MM.1S (cell line): Measurements from ENCODE around the gene CFAP65.

Experiments used
- EZH2phosphoT487 ChIP-seq: fragments of 300-600 bp; sonication (generic); IDR thresholded peaks from 2 replicates; pipeline ENCODE4 v1.6.1; 2018; ENCODE audit warnings: antibody characterized with exemption, low read length
- TF ChIP-seq, protein P1 (sequence below): fragments of 300-600 bp; sonication (generic); IDR thresholded peaks from 2 replicates; pipeline ENCODE4 v1.5.1; 2016; ENCODE audit warnings: antibody characterized with exemption, low read length, mixed read lengths

DNA sequence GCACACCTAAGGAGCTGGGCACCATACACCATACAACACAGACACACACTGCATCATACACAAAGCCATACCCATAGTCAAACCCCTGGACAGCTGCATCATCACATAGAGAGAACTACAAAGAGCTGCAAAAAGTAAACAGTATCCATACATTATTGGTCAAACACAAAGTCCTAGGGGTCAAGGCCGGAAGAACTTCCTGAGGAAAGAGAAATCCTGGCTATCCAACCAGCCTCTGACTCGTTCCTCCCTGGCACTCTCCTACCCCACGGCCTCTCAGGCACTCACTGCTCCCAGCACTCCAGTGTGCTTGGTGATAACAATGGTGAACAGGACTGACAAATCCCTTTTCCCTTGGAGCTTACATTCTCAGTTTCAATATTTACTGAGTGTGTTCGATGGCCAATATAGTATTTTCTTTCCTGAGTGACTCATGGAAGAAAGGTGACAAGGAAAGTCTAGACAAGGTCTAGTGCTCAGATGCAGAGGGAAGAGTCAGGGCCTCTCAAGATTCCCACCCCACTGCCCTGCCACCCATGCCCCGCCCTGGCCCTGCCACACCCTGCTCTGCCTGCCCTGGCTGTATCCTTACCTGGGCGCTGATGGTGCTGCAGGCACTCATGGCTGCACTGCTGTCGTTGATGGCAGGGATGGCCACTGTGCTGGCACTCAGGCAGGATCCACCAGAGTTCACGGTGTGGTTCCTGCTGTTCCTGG is 3.4 kb downstream of the CFAP65 start:
- TF ChIP-seq, protein P1, sequence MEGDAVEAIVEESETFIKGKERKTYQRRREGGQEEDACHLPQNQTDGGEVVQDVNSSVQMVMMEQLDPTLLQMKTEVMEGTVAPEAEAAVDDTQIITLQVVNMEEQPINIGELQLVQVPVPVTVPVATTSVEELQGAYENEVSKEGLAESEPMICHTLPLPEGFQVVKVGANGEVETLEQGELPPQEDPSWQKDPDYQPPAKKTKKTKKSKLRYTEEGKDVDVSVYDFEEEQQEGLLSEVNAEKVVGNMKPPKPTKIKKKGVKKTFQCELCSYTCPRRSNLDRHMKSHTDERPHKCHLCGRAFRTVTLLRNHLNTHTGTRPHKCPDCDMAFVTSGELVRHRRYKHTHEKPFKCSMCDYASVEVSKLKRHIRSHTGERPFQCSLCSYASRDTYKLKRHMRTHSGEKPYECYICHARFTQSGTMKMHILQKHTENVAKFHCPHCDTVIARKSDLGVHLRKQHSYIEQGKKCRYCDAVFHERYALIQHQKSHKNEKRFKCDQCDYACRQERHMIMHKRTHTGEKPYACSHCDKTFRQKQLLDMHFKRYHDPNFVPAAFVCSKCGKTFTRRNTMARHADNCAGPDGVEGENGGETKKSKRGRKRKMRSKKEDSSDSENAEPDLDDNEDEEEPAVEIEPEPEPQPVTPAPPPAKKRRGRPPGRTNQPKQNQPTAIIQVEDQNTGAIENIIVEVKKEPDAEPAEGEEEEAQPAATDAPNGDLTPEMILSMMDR, result no peak
- TF ChIP-seq EZH2phosphoT487, result no peak
